ENCODE data around the gene PID1. TPM values are rescaled to one million over a fixed set of nuclear protein-coding genes. Genes with fewer than 3 reads are reported as not detected.

The PID1 gene
- total and polyA plus RNA-seq, 4 donors, result 13.3 to 52.0 (median 45.7) TPM

DNA sequence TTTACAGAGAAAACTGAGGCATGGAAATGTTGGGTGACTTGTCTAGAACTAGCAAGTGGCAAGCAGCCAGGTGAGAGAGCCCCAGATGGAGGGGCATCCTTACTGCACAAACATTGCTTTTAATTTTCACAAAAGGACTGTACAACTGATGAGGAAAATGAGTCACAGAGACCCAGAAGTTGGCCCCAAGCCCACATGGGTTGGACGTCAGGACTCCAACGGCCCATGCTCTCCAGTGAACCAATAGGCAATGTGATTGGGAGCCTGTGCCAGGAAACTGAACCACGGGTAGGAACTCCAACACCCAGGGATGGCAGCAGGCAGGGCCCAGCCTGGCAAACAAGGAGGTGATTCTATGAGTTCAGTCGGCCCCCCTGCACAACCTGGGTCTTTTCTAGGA is 50.8 kb downstream of the PID1 start:
- H3K36me3 ChIP-seq (ENCODE audit: control insufficient read depth in 4 of 4, insufficient read depth in 3 of 4, low read depth in 1 of 4, low read length in 3 of 4), result peaks cover 0 to 8% (median under 1%) of the 10 kb centered on the region in 4 donors
- TF ChIP-seq, protein P1, sequence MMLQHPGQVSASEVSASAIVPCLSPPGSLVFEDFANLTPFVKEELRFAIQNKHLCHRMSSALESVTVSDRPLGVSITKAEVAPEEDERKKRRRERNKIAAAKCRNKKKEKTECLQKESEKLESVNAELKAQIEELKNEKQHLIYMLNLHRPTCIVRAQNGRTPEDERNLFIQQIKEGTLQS (IDR thresholded peaks at IDR 0.05), result no peak
- TF ChIP-seq NR2F2 (IDR thresholded peaks at IDR 0.05) (no peak), HNF4A (conservative IDR thresholded peaks at IDR 0.05) (no peak), RAD21 (IDR thresholded peaks at IDR 0.05) (no peak), EGR1 (IDR thresholded peaks at IDR 0.05; ENCODE audit: low read depth in 2 of 2) (no peak), TAF1 (conservative IDR thresholded peaks at IDR 0.05) (no peak), RXRA (IDR thresholded peaks at IDR 0.05) (no peak), SP1 (IDR thresholded peaks at IDR 0.05) (no peak), FOXA1 (IDR thresholded peaks at IDR 0.05) (no peak), HNF4G (IDR thresholded peaks at IDR 0.05) (no peak), FOXA2 (IDR thresholded peaks at IDR 0.05) (no peak), YY1 (IDR thresholded peaks at IDR 0.05) (no peak), GABPA (IDR thresholded peaks at IDR 0.05 in 1 of 2, conservative IDR thresholded peaks at IDR 0.05 in 1 of 2) (no peak), JUND (IDR thresholded peaks at IDR 0.05) (no peak)
- TF ChIP-seq, protein P2, sequence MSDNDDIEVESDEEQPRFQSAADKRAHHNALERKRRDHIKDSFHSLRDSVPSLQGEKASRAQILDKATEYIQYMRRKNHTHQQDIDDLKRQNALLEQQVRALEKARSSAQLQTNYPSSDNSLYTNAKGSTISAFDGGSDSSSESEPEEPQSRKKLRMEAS (IDR thresholded peaks at IDR 0.05), result no peak
- TF ChIP-seq, protein P3, sequence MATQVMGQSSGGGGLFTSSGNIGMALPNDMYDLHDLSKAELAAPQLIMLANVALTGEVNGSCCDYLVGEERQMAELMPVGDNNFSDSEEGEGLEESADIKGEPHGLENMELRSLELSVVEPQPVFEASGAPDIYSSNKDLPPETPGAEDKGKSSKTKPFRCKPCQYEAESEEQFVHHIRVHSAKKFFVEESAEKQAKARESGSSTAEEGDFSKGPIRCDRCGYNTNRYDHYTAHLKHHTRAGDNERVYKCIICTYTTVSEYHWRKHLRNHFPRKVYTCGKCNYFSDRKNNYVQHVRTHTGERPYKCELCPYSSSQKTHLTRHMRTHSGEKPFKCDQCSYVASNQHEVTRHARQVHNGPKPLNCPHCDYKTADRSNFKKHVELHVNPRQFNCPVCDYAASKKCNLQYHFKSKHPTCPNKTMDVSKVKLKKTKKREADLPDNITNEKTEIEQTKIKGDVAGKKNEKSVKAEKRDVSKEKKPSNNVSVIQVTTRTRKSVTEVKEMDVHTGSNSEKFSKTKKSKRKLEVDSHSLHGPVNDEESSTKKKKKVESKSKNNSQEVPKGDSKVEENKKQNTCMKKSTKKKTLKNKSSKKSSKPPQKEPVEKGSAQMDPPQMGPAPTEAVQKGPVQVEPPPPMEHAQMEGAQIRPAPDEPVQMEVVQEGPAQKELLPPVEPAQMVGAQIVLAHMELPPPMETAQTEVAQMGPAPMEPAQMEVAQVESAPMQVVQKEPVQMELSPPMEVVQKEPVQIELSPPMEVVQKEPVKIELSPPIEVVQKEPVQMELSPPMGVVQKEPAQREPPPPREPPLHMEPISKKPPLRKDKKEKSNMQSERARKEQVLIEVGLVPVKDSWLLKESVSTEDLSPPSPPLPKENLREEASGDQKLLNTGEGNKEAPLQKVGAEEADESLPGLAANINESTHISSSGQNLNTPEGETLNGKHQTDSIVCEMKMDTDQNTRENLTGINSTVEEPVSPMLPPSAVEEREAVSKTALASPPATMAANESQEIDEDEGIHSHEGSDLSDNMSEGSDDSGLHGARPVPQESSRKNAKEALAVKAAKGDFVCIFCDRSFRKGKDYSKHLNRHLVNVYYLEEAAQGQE (IDR thresholded peaks at IDR 0.05), result no peak
- TF ChIP-seq, protein P4, sequence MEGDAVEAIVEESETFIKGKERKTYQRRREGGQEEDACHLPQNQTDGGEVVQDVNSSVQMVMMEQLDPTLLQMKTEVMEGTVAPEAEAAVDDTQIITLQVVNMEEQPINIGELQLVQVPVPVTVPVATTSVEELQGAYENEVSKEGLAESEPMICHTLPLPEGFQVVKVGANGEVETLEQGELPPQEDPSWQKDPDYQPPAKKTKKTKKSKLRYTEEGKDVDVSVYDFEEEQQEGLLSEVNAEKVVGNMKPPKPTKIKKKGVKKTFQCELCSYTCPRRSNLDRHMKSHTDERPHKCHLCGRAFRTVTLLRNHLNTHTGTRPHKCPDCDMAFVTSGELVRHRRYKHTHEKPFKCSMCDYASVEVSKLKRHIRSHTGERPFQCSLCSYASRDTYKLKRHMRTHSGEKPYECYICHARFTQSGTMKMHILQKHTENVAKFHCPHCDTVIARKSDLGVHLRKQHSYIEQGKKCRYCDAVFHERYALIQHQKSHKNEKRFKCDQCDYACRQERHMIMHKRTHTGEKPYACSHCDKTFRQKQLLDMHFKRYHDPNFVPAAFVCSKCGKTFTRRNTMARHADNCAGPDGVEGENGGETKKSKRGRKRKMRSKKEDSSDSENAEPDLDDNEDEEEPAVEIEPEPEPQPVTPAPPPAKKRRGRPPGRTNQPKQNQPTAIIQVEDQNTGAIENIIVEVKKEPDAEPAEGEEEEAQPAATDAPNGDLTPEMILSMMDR (IDR thresholded peaks at IDR 0.05; ENCODE audit: low read depth, low read length, missing input control), result no peak
- TF ChIP-seq, protein P5, sequence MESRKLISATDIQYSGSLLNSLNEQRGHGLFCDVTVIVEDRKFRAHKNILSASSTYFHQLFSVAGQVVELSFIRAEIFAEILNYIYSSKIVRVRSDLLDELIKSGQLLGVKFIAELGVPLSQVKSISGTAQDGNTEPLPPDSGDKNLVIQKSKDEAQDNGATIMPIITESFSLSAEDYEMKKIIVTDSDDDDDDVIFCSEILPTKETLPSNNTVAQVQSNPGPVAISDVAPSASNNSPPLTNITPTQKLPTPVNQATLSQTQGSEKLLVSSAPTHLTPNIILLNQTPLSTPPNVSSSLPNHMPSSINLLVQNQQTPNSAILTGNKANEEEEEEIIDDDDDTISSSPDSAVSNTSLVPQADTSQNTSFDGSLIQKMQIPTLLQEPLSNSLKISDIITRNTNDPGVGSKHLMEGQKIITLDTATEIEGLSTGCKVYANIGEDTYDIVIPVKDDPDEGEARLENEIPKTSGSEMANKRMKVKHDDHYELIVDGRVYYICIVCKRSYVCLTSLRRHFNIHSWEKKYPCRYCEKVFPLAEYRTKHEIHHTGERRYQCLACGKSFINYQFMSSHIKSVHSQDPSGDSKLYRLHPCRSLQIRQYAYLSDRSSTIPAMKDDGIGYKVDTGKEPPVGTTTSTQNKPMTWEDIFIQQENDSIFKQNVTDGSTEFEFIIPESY (IDR thresholded peaks at IDR 0.05), result no peak
- DNase-seq (ENCODE audit: low spot score), result no peak
- H3K4me3 ChIP-seq (ENCODE audit: low read depth in 1 of 3, low read length in 3 of 3), result no peak overlapping the region
- no peak overlapping the region for H3K27ac ChIP-seq (ENCODE audit: low read depth in 1 of 2, low read length in 2 of 2)
- H3K4me1 ChIP-seq (ENCODE audit: control insufficient read depth in 4 of 4, insufficient read depth in 4 of 4, low read length in 3 of 4), result peaks cover 4 to 20% (median 16%) of the 10 kb centered on the region in 4 donors
- H3K9me3 ChIP-seq (ENCODE audit: control insufficient read depth in 4 of 4, low read length in 3 of 4), result no peaks in the 10 kb centered on the region
- H3K9ac ChIP-seq (ENCODE audit: low read depth in 1 of 2, low read length in 2 of 2), result no peak overlapping the region
- WGBS, result 72% methylated on average over 4 of the region's 4 CpGs
- no peaks in the 10 kb centered on the region for H3K27me3 ChIP-seq (ENCODE audit: control insufficient read depth in 4 of 4, insufficient read depth in 4 of 4, low read length in 3 of 4)
